ENCODE data around the gene RBM33.

The RBM33 gene, protein sequence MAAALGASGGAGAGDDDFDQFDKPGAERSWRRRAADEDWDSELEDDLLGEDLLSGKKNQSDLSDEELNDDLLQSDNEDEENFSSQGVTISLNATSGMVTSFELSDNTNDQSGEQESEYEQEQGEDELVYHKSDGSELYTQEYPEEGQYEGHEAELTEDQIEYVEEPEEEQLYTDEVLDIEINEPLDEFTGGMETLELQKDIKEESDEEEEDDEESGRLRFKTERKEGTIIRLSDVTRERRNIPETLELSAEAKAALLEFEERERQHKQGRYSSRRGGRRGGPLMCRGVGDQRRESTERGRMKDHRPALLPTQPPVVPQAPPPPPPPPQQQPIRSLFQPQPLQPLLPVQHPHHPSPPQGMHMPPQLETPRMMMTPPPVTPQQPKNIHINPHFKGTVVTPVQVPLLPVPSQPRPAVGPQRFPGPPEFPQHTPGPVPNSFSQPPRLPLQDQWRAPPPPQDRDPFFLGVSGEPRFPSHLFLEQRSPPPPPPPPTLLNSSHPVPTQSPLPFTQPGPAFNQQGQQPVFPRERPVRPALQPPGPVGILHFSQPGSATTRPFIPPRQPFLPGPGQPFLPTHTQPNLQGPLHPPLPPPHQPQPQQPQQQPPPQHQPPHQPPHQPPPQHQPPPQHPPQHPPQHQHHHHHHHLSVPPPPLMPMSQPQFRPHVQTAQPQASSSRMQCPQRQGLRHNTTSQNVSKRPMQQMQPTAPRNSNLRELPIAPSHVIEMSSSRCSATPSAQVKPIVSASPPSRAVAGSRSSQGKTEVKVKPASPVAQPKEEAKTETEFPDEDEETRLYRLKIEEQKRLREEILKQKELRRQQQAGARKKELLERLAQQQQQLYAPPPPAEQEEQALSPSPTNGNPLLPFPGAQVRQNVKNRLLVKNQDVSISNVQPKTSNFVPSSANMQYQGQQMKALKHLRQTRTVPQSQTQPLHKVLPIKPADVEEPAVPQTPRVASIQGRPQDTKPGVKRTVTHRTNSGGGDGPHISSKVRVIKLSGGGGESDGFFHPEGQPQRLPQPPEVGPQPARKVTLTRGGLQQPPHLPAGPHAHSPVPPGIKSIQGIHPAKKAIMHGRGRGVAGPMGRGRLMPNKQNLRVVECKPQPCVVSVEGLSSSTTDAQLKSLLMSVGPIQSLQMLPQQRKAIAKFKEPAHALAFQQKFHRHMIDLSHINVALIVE

GRCh38 chr7:155644178-155644970, at the start of gene RBM33:
Gene RBM33, plus strand, starts transcription at chr7:155644661. Its CDS starts 216 bp downstream, at chr7:155644877.
- peak; percentile 91; the same call in 1 of the 2 replicates for TF ChIP-seq POLR2AphosphoS5 (IDR thresholded peaks at IDR 0.05; ENCODE audit: borderline replicate concordance, low read depth, low read length)
- no peak for TF ChIP-seq EZH2 (IDR thresholded peaks at IDR 0.05)
- peak within 1 kb of the TSS; percentile 92 for H3K27ac ChIP-seq
- DNase-seq (ENCODE audit: low read depth, low spot score): peak; percentile 22
- peaks cover 33% of the 10 kb centered on the region for H3K9me3 ChIP-seq (ENCODE audit: low read depth, low read length)
- peaks cover 59% of the 10 kb centered on the region for H3K36me3 ChIP-seq (ENCODE audit: insufficient read depth, low read length)
- H3K4me3 ChIP-seq: peak within 1 kb of the TSS; percentile 95
- peak within 1 kb of the TSS; percentile 99 for H3K9ac ChIP-seq (ENCODE audit: insufficient read length)

DNA sequence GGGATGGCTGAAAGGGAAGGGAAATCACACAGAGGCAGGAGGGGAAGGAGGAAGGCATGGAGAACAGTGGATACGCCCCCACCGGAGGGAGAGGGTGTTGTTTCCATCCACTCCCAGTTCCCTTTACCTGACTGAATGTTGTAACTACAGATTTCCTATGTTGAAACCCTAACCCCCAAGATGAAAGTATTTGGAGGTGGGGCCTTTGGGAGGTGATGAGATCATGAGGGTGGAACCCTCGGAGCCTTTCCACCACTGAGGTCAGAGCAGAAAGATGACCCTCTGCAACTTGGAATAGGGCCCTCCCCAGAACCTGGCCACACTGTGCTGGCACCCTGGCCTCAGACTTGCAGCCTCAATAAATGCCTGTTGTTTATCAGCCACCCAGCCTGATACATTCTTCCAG, 49.5 kb upstream of the RBM33 start:
- Histone ChIP-seq H3K9me3 (ENCODE audit: low read depth, low read length) (no peaks in the 10 kb centered on the region), H3K27ac (no peak overlapping the region), H3K4me3 (no peak overlapping the region), H3K36me3 (ENCODE audit: insufficient read depth, low read length) (no peaks in the 10 kb centered on the region), H3K9ac (ENCODE audit: insufficient read length) (no peak overlapping the region)
- no peak for DNase-seq (ENCODE audit: low read depth, low spot score)
- no peak for TF ChIP-seq FOXP2 (optimal IDR thresholded peaks at IDR 0.05; ENCODE audit: control extremely low read depth, extremely low read length, insufficient read depth)
- TF ChIP-seq EZH2 (IDR thresholded peaks at IDR 0.05): no peak
- TF ChIP-seq POLR2AphosphoS5 (IDR thresholded peaks at IDR 0.05; ENCODE audit: borderline replicate concordance, low read depth, low read length): no peak

DNA sequence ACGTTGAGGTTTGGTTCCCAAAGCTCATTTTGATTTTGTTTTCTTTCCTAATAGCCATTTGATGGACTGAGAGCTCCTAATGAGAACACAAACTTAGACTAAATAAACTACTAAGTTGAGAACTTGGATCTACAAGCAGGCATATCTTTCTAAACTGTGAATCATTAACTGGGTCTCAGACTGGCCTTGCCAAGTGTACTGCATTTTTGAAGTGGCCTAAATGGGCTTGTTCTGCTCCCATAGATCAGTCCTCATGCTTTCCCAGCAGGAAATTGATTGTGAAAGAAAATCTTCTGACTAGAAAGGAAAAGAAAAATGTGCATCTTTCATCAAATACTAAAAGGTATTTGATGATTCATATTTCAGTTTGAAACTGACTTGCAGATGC, 46.7 kb upstream of the RBM33 start:
- H3K27ac ChIP-seq: no peak overlapping the region
- H3K9ac ChIP-seq (ENCODE audit: insufficient read length): no peak overlapping the region
- TF ChIP-seq EZH2 (IDR thresholded peaks at IDR 0.05) (no peak), FOXP2 (optimal IDR thresholded peaks at IDR 0.05; ENCODE audit: control extremely low read depth, extremely low read length, insufficient read depth) (no peak), POLR2AphosphoS5 (IDR thresholded peaks at IDR 0.05; ENCODE audit: borderline replicate concordance, low read depth, low read length) (no peak)
- no peaks in the 10 kb centered on the region for H3K36me3 ChIP-seq (ENCODE audit: insufficient read depth, low read length)
- no peak overlapping the region for H3K4me3 ChIP-seq
- no peak for DNase-seq (ENCODE audit: low read depth, low spot score)
- H3K9me3 ChIP-seq (ENCODE audit: low read depth, low read length): no peaks in the 10 kb centered on the region

DNA sequence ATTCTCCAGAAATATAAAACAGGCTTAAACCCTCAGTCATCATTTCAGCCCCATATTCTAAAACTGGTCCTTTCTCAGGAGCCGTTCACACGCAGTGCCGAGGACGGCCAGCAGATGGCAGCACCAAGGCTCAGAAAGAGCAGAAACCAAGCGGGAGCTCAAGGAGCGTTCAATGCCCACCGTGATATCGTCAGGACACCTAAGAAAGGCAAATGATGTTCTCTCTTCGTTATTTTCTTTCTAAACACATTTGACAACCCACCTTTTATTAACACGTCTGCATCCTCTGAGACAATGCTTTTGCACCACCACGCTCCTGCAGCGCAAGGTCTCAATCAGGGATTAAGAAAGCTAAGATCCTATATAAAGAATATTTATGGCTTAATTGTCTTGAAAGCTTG, 45.7 kb upstream of the RBM33 start:
- H3K27ac ChIP-seq: no peak overlapping the region
- peak; percentile 22 for DNase-seq (ENCODE audit: low read depth, low spot score)
- no peak overlapping the region for H3K4me3 ChIP-seq
- TF ChIP-seq POLR2AphosphoS5 (IDR thresholded peaks at IDR 0.05; ENCODE audit: borderline replicate concordance, low read depth, low read length): no peak
- TF ChIP-seq FOXP2 (optimal IDR thresholded peaks at IDR 0.05; ENCODE audit: control extremely low read depth, extremely low read length, insufficient read depth): no peak
- TF ChIP-seq EZH2 (IDR thresholded peaks at IDR 0.05): no peak
- no peaks in the 10 kb centered on the region for H3K9me3 ChIP-seq (ENCODE audit: low read depth, low read length)
- no peaks in the 10 kb centered on the region for H3K36me3 ChIP-seq (ENCODE audit: insufficient read depth, low read length)
- no peak overlapping the region for H3K9ac ChIP-seq (ENCODE audit: insufficient read length)

DNA sequence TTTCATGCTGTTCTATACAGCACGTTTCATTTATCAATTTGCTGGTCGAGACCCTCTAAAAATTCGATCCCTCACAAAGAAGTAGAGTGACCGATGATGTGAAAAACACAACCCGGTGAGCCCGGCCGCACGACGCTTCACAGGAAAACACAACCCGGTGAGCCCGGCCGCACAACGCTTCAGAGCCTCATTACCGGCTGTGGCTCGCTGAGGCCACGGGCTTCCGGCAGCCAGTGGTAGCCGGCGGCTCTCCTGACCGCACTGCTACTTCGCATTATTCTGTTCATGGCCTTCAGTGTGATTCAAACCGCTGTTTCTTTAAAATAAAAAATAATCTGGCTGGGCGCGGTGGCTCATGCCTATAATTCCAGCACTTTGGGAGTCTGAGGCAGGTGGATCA, 42.3 kb upstream of the RBM33 start:
- H3K4me3 ChIP-seq: no peak overlapping the region
- no peak overlapping the region for H3K27ac ChIP-seq
- H3K9me3 ChIP-seq (ENCODE audit: low read depth, low read length): no peaks in the 10 kb centered on the region
- no peak overlapping the region for H3K9ac ChIP-seq (ENCODE audit: insufficient read length)
- no peaks in the 10 kb centered on the region for H3K36me3 ChIP-seq (ENCODE audit: insufficient read depth, low read length)
- no peak for TF ChIP-seq EZH2 (IDR thresholded peaks at IDR 0.05)
- TF ChIP-seq POLR2AphosphoS5 (IDR thresholded peaks at IDR 0.05; ENCODE audit: borderline replicate concordance, low read depth, low read length): no peak
- no peak for TF ChIP-seq FOXP2 (optimal IDR thresholded peaks at IDR 0.05; ENCODE audit: control extremely low read depth, extremely low read length, insufficient read depth)
- no peak for DNase-seq (ENCODE audit: low read depth, low spot score)

GRCh38 chr7:155602750-155603149, 41.7 kb upstream of the RBM33 start:
- no peak overlapping the region for H3K4me3 ChIP-seq
- H3K9ac ChIP-seq (ENCODE audit: insufficient read length): no peak overlapping the region
- no peak for DNase-seq (ENCODE audit: low read depth, low spot score)
- H3K9me3 ChIP-seq (ENCODE audit: low read depth, low read length): no peaks in the 10 kb centered on the region
- H3K27ac ChIP-seq: no peak overlapping the region
- no peak for TF ChIP-seq FOXP2 (optimal IDR thresholded peaks at IDR 0.05; ENCODE audit: control extremely low read depth, extremely low read length, insufficient read depth)
- no peak for TF ChIP-seq POLR2AphosphoS5 (IDR thresholded peaks at IDR 0.05; ENCODE audit: borderline replicate concordance, low read depth, low read length)
- TF ChIP-seq EZH2 (IDR thresholded peaks at IDR 0.05): no peak
- no peaks in the 10 kb centered on the region for H3K36me3 ChIP-seq (ENCODE audit: insufficient read depth, low read length)

- no peak overlapping the region for H3K9ac ChIP-seq (ENCODE audit: insufficient read length)
- H3K9me3 ChIP-seq (ENCODE audit: low read depth, low read length): no peaks in the 10 kb centered on the region
- no peak overlapping the region for H3K27ac ChIP-seq
- H3K4me3 ChIP-seq: no peak overlapping the region
- no peak for TF ChIP-seq EZH2 (IDR thresholded peaks at IDR 0.05)
- no peak for TF ChIP-seq FOXP2 (optimal IDR thresholded peaks at IDR 0.05; ENCODE audit: control extremely low read depth, extremely low read length, insufficient read depth)
- TF ChIP-seq POLR2AphosphoS5 (IDR thresholded peaks at IDR 0.05; ENCODE audit: borderline replicate concordance, low read depth, low read length): no peak
- DNase-seq (ENCODE audit: low read depth, low spot score): no peak
- no peaks in the 10 kb centered on the region for H3K36me3 ChIP-seq (ENCODE audit: insufficient read depth, low read length)
Measured at GRCh38 chr7:155603205-155603857, 41.1 kb upstream of the RBM33 start.
